ENCODE measurements around the gene KRAS. TPM values are rescaled to one million over a fixed set of nuclear protein-coding genes. Genes with fewer than 3 reads are reported as not detected.

KRAS gene
- total RNA-seq, 1 donor from 2014 or later: 24.3 TPM

GRCh38 chr12:25213338-25213737, 37.4 kb downstream of the KRAS start:
- H3K27me3 Mint-ChIP-seq (ENCODE audit: unreplicated experiment): no peaks in the 10 kb centered on the region
- H3K27ac Mint-ChIP-seq (ENCODE audit: unreplicated experiment): no peak overlapping the region
- H3K4me1 Mint-ChIP-seq (ENCODE audit: unreplicated experiment): no peaks in the 10 kb centered on the region
- TF ChIP-seq CTCF (IDR thresholded peaks at IDR 0.05): no peak
- no peaks in the 10 kb centered on the region for H3K9me3 Mint-ChIP-seq (ENCODE audit: unreplicated experiment)
- H3K4me3 Mint-ChIP-seq (ENCODE audit: unreplicated experiment): no peak overlapping the region
- no peak for DNase-seq (ENCODE audit: extremely low spot score, unreplicated experiment)
- peaks cover 10% of the 10 kb centered on the region for H3K36me3 Mint-ChIP-seq (ENCODE audit: unreplicated experiment)

- H3K36me3 Mint-ChIP-seq (ENCODE audit: unreplicated experiment): peaks cover 9% of the 10 kb centered on the region
- H3K9me3 Mint-ChIP-seq (ENCODE audit: unreplicated experiment): no peaks in the 10 kb centered on the region
- peak overlapping the region; percentile 42 for H3K27ac Mint-ChIP-seq (ENCODE audit: unreplicated experiment)
- no peaks in the 10 kb centered on the region for H3K27me3 Mint-ChIP-seq (ENCODE audit: unreplicated experiment)
- no peaks in the 10 kb centered on the region for H3K4me1 Mint-ChIP-seq (ENCODE audit: unreplicated experiment)
- DNase-seq (ENCODE audit: extremely low spot score, unreplicated experiment): no peak
- no peak for TF ChIP-seq CTCF (IDR thresholded peaks at IDR 0.05)
- no peak overlapping the region for H3K4me3 Mint-ChIP-seq (ENCODE audit: unreplicated experiment)
Measured at GRCh38 chr12:25208554-25208953, 42.2 kb downstream of the KRAS start.

- H3K9me3 Mint-ChIP-seq (ENCODE audit: unreplicated experiment): no peaks in the 10 kb centered on the region
- peaks cover 9% of the 10 kb centered on the region for H3K36me3 Mint-ChIP-seq (ENCODE audit: unreplicated experiment)
- TF ChIP-seq CTCF (IDR thresholded peaks at IDR 0.05): no peak
- no peaks in the 10 kb centered on the region for H3K27me3 Mint-ChIP-seq (ENCODE audit: unreplicated experiment)
- no peak for DNase-seq (ENCODE audit: extremely low spot score, unreplicated experiment)
- H3K4me1 Mint-ChIP-seq (ENCODE audit: unreplicated experiment): no peaks in the 10 kb centered on the region
- H3K27ac Mint-ChIP-seq (ENCODE audit: unreplicated experiment): no peak overlapping the region
- H3K4me3 Mint-ChIP-seq (ENCODE audit: unreplicated experiment): no peak overlapping the region
Measured at GRCh38 chr12:25207846-25208245, 42.9 kb downstream of the KRAS start.

GRCh38 chr12:25207411-25207810, 43.3 kb downstream of the KRAS start:
- Mint-ChIP-seq H3K4me3 (ENCODE audit: unreplicated experiment) (no peak overlapping the region), H3K9me3 (ENCODE audit: unreplicated experiment) (no peaks in the 10 kb centered on the region), H3K4me1 (ENCODE audit: unreplicated experiment) (no peaks in the 10 kb centered on the region), H3K27me3 (ENCODE audit: unreplicated experiment) (no peaks in the 10 kb centered on the region), H3K36me3 (ENCODE audit: unreplicated experiment) (peaks cover 9% of the 10 kb centered on the region), H3K27ac (ENCODE audit: unreplicated experiment) (no peak overlapping the region)
- no peak for TF ChIP-seq CTCF (IDR thresholded peaks at IDR 0.05)
- DNase-seq (ENCODE audit: extremely low spot score, unreplicated experiment): no peak

- Mint-ChIP-seq H3K4me1 (ENCODE audit: unreplicated experiment) (peaks cover 11% of the 10 kb centered on the region), H3K9me3 (ENCODE audit: unreplicated experiment) (no peaks in the 10 kb centered on the region), H3K36me3 (ENCODE audit: unreplicated experiment) (peaks cover 10% of the 10 kb centered on the region), H3K27ac (ENCODE audit: unreplicated experiment) (no peak overlapping the region), H3K4me3 (ENCODE audit: unreplicated experiment) (no peak overlapping the region), H3K27me3 (ENCODE audit: unreplicated experiment) (no peaks in the 10 kb centered on the region)
- TF ChIP-seq CTCF (IDR thresholded peaks at IDR 0.05): no peak
- DNase-seq (ENCODE audit: extremely low spot score, unreplicated experiment): no peak
Measured at GRCh38 chr12:25202137-25202536, 48.6 kb downstream of the KRAS start.

Data from osteocyte (in vitro differentiated cells).